Mesodermal cell (in vitro differentiated cells): ENCODE measurements around the gene ARHGAP23.
"Not testable (repeated sequence)": the region's sequence is repeated elsewhere in the genome, so short reads cannot be mapped to it uniquely, and the experiment has no call there.

Source experiments
- H3K27ac ChIP-seq: 2 replicates; pipeline ENCODE4 v1.7.0; 2013; ENCODE audit warnings: mild to moderate bottlenecking, low read depth, low read length, moderate library complexity; ENCODE audit not compliant: severe bottlenecking
- H3K36me3 ChIP-seq: 2 replicates; pipeline ENCODE4 v1.7.1; 2013; ENCODE audit warnings: mild to moderate bottlenecking, low read length, moderate library complexity; ENCODE audit not compliant: control insufficient read depth, insufficient read depth
- H3K4me1 ChIP-seq: one replicate; pipeline ENCODE4 v1.7.1; 2013; ENCODE audit warnings: mild to moderate bottlenecking, low read length; ENCODE audit not compliant: insufficient read depth, control insufficient read depth, poor library complexity, severe bottlenecking
- H3K4me3 ChIP-seq: 2 replicates; pipeline ENCODE4 v1.7.0; 2013; ENCODE audit warnings: low read length, control low read depth, mild to moderate bottlenecking; ENCODE audit not compliant: insufficient read depth, poor library complexity, severe bottlenecking; ENCODE audit errors: extremely low read depth
- H3K9me3 ChIP-seq: 2 replicates; pipeline ENCODE4 v1.7.1; 2013; ENCODE audit warnings: mild to moderate bottlenecking, low read length, moderate library complexity; ENCODE audit not compliant: control insufficient read depth
- WGBS, 2 experiments: methylation state at CpG; one replicate each; pipeline ENCODE4 v1.1.5; 2013; ENCODE audit warnings: missing lambda C conversion rate in 2 of 2; ENCODE audit not compliant: insufficient coverage in 2 of 2; 5-methylcytosine and 5-hydroxymethylcytosine counted together

Gene ARHGAP23

DNA sequence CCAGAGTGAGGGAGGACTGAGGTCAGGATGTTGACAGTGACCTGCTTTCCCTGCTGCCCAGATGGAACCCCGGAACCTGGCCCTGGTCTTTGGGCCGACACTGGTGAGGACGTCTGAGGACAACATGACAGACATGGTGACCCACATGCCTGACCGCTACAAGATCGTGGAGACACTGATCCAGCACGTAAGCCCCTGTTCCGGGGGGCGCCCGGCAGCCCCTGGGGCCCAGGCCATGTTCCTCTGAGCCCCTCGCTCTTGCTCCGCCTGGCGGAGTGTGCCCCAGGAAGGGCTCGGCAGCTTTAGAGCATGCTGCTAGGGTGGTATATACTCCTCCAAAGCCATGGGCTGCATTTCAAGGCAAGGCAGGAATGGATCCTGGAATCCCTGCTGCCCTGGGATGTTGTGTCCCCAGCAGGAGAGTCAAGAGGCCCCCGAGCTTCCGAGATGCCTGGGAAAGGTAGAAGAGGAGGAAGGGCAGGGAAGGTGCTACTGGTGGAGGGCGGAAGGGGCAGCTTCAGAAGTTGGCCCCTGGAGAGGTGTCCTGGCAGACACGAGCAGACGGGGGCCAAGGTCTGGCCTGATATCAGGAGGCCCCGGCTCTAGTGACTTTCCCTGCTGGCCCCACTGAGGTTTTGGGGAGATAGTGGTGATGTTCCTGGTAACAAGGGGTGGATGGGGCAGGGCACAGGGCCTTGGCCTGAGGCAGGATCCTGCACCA is 63.2 kb downstream of the ARHGAP23 start:
- peaks cover 55% of the 10 kb centered on the region for H3K36me3 ChIP-seq
- 93 to 99% methylated on average over 12 to 15 of the region's 19 CpGs for WGBS, 2 experiments
- not testable (repeated sequence) for H3K4me3 ChIP-seq

DNA sequence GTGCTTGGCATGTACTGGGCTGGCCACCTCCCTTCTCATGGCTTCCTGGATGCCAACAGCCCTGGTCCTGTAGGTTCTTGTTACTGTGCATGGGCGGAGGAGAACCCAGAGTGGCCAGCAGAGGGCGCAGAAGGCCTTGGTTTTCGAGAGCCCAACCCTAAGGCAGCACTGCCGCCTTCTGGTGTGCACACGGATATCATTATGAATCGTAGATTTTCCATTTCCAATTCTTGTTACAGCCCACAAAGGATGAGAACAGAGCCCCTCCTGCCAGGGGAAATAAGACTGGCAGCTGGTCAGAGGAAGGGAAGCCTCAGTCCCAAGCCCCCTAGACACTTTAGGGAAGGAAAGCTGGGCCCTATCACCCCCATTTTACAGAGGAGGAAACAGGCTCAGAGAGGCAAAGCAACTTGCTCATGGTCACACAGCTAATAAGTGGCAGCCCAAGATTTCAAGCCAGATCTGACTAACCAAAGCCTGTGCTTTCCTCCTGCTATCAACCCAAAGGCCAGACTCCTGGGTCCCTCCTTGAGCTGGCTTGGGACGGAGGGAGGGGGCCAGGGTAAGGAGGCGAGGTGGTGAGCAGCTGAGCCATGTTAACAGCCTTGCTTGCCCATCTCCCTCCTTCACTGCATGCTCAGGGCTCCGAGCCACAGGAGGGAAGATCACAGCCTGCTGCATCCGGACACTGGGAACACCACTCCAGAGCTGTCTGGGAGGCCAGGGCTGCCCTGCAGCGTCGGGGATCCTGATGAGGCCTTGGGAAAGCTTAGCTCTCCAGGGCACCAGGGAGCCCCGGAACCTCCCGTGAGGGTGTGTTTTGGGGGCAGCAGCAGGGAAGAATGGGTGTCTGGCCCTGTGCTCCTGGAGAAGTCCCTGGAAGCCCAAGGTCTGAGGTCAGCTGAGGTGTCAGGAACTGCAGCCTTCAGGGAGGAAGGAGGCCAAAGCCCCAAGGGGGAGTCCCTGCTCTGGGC is 64.1 kb downstream of the ARHGAP23 start:
- WGBS, 2 experiments = 8 to 91% methylated on average over 2 to 6 of the region's 14 CpGs
- H3K36me3 ChIP-seq = peaks cover 54% of the 10 kb centered on the region
- not testable (repeated sequence) for H3K4me3 ChIP-seq, H3K27ac ChIP-seq, H3K9me3 ChIP-seq, H3K4me1 ChIP-seq

More for the DNA sequence above, 63.2 kb downstream of the ARHGAP23 start:
- H3K4me1 ChIP-seq, H3K27ac ChIP-seq, H3K9me3 ChIP-seq: not testable (repeated sequence)

- not testable (repeated sequence) for H3K9me3 ChIP-seq, H3K4me3 ChIP-seq, H3K4me1 ChIP-seq, H3K27ac ChIP-seq
- H3K36me3 ChIP-seq = peaks cover 69% of the 10 kb centered on the region
- WGBS, 2 experiments = 97 to 98% methylated on average over 11 to 12 of the region's 16 CpGs
Observed at GRCh38 chr17:38494152-38494551, 65.9 kb downstream of the ARHGAP23 start.

GRCh38 chr17:38497656-38498055 is 69.4 kb downstream of the ARHGAP23 start:
- H3K36me3 ChIP-seq = peaks cover 85% of the 10 kb centered on the region
- not testable (repeated sequence) for H3K4me3 ChIP-seq, H3K4me1 ChIP-seq, H3K9me3 ChIP-seq, H3K27ac ChIP-seq
- WGBS, 2 experiments = 92 to 97% methylated on average over 4 to 5 of the region's 10 CpGs

- 94 to 95% methylated on average over 6 to 11 of the region's 14 CpGs for WGBS, 2 experiments
- H3K27ac ChIP-seq = no peak overlapping the region
- no peaks in the 10 kb centered on the region for H3K4me1 ChIP-seq
- no peak overlapping the region for H3K4me3 ChIP-seq
- no peaks in the 10 kb centered on the region for H3K9me3 ChIP-seq
- H3K36me3 ChIP-seq = peaks cover 84% of the 10 kb centered on the region
Observed at GRCh38 chr17:38498353-38498752, 70.1 kb downstream of the ARHGAP23 start.

DNA sequence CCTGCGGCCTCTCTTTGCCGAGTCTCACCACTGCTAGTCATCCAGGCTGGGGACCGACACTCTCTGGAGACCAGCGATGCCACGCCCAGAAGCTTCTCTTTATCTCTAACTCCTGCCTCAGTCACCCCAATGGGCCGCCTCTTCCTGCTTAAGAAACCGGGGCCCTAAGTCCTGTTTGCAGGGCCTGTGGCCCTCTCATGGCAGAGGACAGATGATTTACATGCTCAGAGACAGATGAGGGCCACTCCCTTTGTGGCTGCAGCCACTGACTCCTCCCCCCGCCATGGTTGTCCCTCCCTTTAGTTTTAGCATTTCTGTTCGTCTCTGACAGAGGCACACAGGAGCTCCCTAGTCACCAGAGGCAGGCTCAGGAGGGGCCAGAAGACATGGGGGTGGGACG is 71.0 kb downstream of the ARHGAP23 start:
- H3K27ac ChIP-seq, H3K4me3 ChIP-seq, H3K4me1 ChIP-seq, H3K9me3 ChIP-seq: not testable (repeated sequence)
- H3K36me3 ChIP-seq = peaks cover 80% of the 10 kb centered on the region
- WGBS, 2 experiments = 90 to 100% methylated on average over 4 to 6 of the region's 10 CpGs

GRCh38 chr17:38501718-38502117 is 73.5 kb downstream of the ARHGAP23 start:
- H3K4me1 ChIP-seq, H3K27ac ChIP-seq, H3K4me3 ChIP-seq, H3K9me3 ChIP-seq: not testable (repeated sequence)
- H3K36me3 ChIP-seq = peaks cover 81% of the 10 kb centered on the region
- WGBS, 2 experiments = no CpG with 5 or more reads among the region's 2 CpGs

DNA sequence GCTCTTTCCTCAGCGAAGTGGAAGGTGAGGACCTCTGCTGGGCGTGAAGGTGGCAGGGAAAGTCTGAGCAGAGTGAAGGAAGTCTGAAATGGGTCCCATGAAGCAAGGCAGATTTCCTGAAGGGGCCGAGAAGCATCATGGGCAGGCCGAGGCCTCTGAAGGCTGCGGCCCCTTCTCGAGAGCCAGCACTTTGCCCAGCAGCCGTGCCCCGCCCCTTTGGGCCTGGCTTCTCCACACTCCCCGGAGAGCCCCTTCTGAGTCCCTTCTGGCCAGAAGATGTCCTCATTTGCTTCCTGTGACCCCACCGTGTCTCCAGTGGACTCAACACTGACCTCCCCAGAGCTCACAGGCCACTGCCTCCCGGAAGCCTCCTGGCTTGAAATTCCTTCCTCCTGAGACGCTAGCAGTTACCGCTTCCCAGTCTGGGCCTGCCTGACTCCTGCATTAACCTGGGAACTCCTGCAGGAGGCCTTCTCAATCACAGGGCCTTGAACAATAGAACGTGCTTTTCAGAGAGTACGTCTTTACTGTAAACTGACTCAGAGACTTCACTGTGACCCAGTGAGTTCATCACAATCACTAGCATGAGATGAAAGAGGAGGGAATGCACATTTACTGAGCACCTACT is 75.1 kb downstream of the ARHGAP23 start:
- WGBS, 2 experiments = 90 to 94% methylated on average over 8 to 10 of the region's 15 CpGs
- not testable (repeated sequence) for H3K4me1 ChIP-seq, H3K27ac ChIP-seq, H3K4me3 ChIP-seq, H3K9me3 ChIP-seq
- peaks cover 69% of the 10 kb centered on the region for H3K36me3 ChIP-seq

DNA sequence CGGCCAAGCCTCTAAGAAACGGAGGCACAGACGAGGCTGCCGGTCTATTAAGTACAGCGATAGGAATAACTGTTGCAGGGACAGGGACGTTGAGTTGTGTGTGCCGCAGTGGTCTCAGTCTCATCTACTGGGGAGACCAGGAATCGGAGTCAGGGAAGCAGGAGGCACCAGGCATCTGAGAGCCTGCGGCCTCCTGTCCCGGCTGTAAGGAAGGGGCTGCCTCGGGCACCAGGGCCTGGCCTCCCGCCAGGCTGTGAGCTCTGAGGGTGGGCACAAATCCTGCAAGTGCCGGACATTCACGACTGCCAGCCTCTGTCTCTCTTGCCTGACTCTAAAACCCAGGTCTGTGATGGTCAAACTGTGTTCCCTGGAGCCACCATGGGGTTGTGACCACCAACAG is 76.0 kb downstream of the ARHGAP23 start:
- Histone ChIP-seq H3K4me3 (no peak overlapping the region), H3K27ac (no peak overlapping the region), H3K9me3 (no peaks in the 10 kb centered on the region), H3K4me1 (peaks cover 2% of the 10 kb centered on the region), H3K36me3 (peaks cover 62% of the 10 kb centered on the region)
- WGBS, 2 experiments = 95 to 99% methylated on average over 12 to 13 of the region's 14 CpGs

DNA sequence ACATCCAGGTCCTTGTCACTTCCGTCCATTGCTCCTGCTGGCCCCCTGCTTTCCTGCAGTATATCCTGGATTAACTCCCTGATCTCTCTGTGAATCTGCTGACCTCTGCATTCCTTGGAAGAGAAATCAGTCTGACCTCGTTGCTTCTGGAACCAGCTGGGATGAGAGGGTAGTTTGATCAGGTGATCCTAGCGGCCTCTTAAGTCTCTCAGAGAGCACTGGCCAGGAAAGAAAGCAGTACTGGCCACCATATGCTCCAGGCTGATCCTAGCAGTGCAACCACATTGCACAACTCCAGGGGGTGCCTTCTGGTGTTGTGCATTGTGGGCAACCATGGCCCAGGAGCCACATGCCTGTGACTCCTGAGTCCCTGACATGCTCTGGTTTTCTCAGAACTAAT is 79.2 kb downstream of the ARHGAP23 start:
- peaks cover 14% of the 10 kb centered on the region for H3K4me1 ChIP-seq
- 81 to 92% methylated on average over 3 of the region's 3 CpGs for WGBS, 2 experiments
- H3K27ac ChIP-seq = no peak overlapping the region
- no peak overlapping the region for H3K4me3 ChIP-seq
- peaks cover 39% of the 10 kb centered on the region for H3K36me3 ChIP-seq
- no peaks in the 10 kb centered on the region for H3K9me3 ChIP-seq
